ENCODE results near the gene TXNL1.

DNA sequence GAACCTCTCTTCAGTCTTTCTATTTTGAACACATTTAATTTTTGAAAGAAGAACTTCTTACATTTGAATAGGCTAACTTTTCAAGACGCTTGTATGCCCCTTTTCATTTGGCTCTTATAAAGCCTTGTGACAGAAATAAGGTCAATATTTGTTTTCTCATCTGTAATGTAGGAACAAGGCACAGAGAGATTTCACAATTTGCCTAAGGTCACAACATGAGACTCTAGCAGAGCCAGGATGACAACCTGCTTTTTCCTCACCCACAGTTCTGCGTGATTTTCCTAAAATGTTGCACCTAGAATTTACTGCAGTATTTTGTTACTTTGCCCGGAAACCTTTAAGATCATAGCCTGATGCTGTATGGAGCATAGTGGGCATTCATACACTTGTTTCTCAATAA lies 67.4 kb downstream of the TXNL1 start:
- TF ChIP-seq, protein P1, sequence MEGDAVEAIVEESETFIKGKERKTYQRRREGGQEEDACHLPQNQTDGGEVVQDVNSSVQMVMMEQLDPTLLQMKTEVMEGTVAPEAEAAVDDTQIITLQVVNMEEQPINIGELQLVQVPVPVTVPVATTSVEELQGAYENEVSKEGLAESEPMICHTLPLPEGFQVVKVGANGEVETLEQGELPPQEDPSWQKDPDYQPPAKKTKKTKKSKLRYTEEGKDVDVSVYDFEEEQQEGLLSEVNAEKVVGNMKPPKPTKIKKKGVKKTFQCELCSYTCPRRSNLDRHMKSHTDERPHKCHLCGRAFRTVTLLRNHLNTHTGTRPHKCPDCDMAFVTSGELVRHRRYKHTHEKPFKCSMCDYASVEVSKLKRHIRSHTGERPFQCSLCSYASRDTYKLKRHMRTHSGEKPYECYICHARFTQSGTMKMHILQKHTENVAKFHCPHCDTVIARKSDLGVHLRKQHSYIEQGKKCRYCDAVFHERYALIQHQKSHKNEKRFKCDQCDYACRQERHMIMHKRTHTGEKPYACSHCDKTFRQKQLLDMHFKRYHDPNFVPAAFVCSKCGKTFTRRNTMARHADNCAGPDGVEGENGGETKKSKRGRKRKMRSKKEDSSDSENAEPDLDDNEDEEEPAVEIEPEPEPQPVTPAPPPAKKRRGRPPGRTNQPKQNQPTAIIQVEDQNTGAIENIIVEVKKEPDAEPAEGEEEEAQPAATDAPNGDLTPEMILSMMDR (IDR thresholded peaks at IDR 0.05; ENCODE audit: extremely low read depth in 1 of 2, insufficient read depth in 1 of 2, low read depth in 1 of 2, low read length in 2 of 2) = no peak
- no peak for TF ChIP-seq POLR2AphosphoS5 (IDR thresholded peaks at IDR 0.05; ENCODE audit: insufficient read depth, low read depth, low read length)
- TF ChIP-seq JUN (IDR thresholded peaks at IDR 0.05; ENCODE audit: borderline replicate concordance, insufficient read depth, insufficient read length, low read depth) = no peak
- TF ChIP-seq POLR2A (IDR thresholded peaks at IDR 0.05; ENCODE audit: low read depth, low read length) = no peak
- no peak for TF ChIP-seq EZH2 (IDR thresholded peaks at IDR 0.05; ENCODE audit: borderline replicate concordance, low read depth, low read length, severe bottlenecking)
- TF ChIP-seq FOS (IDR thresholded peaks at IDR 0.05; ENCODE audit: borderline replicate concordance, insufficient read depth, low read length) = no peak
- no peak for TF ChIP-seq MYC (IDR thresholded peaks at IDR 0.05; ENCODE audit: low read depth, low read length)
- TF ChIP-seq, protein P2, sequence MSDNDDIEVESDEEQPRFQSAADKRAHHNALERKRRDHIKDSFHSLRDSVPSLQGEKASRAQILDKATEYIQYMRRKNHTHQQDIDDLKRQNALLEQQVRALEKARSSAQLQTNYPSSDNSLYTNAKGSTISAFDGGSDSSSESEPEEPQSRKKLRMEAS (IDR thresholded peaks at IDR 0.05; ENCODE audit: insufficient read depth, insufficient read length) = no peak
- TF ChIP-seq GATA2 (IDR thresholded peaks at IDR 0.05; ENCODE audit: insufficient read depth, insufficient read length, low read depth, low read length) = no peak

Data from endothelial cell of umbilical vein (primary cell).